GM18861 (cell line): ENCODE results near the gene AKAP9.
"Not testable (repeated sequence)": the region's sequence is repeated elsewhere in the genome, so short reads cannot be mapped to it uniquely, and the experiment has no call there.

Source experiments
- ATAC-seq: cut with Tn5 transposase; IDR thresholded peaks from one replicate; pipeline ENCODE4 v1.9.1; 2021; ENCODE audit not compliant: unreplicated experiment

AKAP9 gene

GRCh38 chr7:92131093-92131492 is 190.4 kb downstream of the AKAP9 start:
- ATAC-seq, result no peak

- ATAC-seq, result no peak
These were observed 191.2 kb downstream of the AKAP9 start for GRCh38 chr7:92131764-92132330.

GRCh38 chr7:92133133-92133736 is 192.6 kb downstream of the AKAP9 start:
- ATAC-seq, result peak; percentile 25

GRCh38 chr7:92133737-92134270 is 193.1 kb downstream of the AKAP9 start:
- ATAC-seq, result peak; percentile 22

GRCh38 chr7:92134271-92135051 is 193.8 kb downstream of the AKAP9 start, which contains the start of gene CYP51A1:
Gene CYP51A1, minus strand, starts transcription at chr7:92134477. Its CDS starts 113 bp downstream, at chr7:92134364.
- ATAC-seq, result peak; percentile 86

- no peak for ATAC-seq
These were observed 194.6 kb downstream of the AKAP9 start for GRCh38 chr7:92135052-92135889.

GRCh38 chr7:92137557-92137956 is 196.9 kb downstream of the AKAP9 start:
- ATAC-seq, result no peak

- no peak for ATAC-seq
These were observed 200.5 kb downstream of the AKAP9 start for GRCh38 chr7:92141161-92141560.

- ATAC-seq, result not testable (repeated sequence)
These were observed 202.1 kb downstream of the AKAP9 start for GRCh38 chr7:92142791-92143190.

- not testable (repeated sequence) for ATAC-seq
These were observed 202.7 kb downstream of the AKAP9 start for GRCh38 chr7:92143192-92143880.

GRCh38 chr7:92149736-92150239 is 209.1 kb downstream of the AKAP9 start:
- no peak for ATAC-seq

GRCh38 chr7:92150450-92151017 is 209.9 kb downstream of the AKAP9 start:
- no peak for ATAC-seq

GRCh38 chr7:92155108-92155739 is 214.6 kb downstream of the AKAP9 start:
- ATAC-seq, result no peak

GRCh38 chr7:92156990-92157389 is 216.3 kb downstream of the AKAP9 start:
- ATAC-seq, result no peak

- ATAC-seq, result peak; percentile 83
These were observed 218.3 kb downstream of the AKAP9 start for GRCh38 chr7:92158660-92159575.
